Measurements from ENCODE around the gene TRPV2.

The TRPV2 gene

GRCh38 chr17:16477666-16478065 is 62.3 kb downstream of the TRPV2 start:
- FAIRE-seq: no peak

GRCh38 chr17:16478649-16479048 is 63.3 kb downstream of the TRPV2 start:
- no peak for FAIRE-seq

GRCh38 chr17:16479264-16479663 is 63.9 kb downstream of the TRPV2 start:
- no peak for FAIRE-seq

GRCh38 chr17:16480995-16481394 is 65.6 kb downstream of the TRPV2 start:
- no peak for FAIRE-seq

GRCh38 chr17:16482253-16482652 is 66.9 kb downstream of the TRPV2 start:
- no peak for FAIRE-seq

- no peak for FAIRE-seq
These were observed 67.8 kb downstream of the TRPV2 start for GRCh38 chr17:16483021-16483645.

- FAIRE-seq: no peak
These were observed 69.2 kb downstream of the TRPV2 start for GRCh38 chr17:16484445-16485175.
